Transverse colon (tissue), 3 donors: ENCODE measurements around the gene STK32C.

Experiments
- CTCF ChIP-seq, 5 experiments: fragments of 200-600 bp in 3 of 5; fragments of 450-650 bp in 2 of 5; sonication (generic) in 3 of 5; IDR thresholded peaks; 1 replicate in 2 of 5; 2 replicates in 3 of 5; pipeline ENCODE4 v1.5.1; 2016 to 2017; ENCODE audit warnings: antibody characterized with exemption in 5 of 5, inconsistent platforms in 3 of 5, mild to moderate bottlenecking in 2 of 5, moderate library complexity in 1 of 5
- EP300 ChIP-seq: sonication (generic); formaldehyde crosslinking; IDR thresholded peaks from one replicate; pipeline ENCODE4 v1.6.1; 2017; ENCODE audit warnings: antibody characterized with exemption, low read depth
- POLR2A ChIP-seq: fragments of 450-650 bp; IDR thresholded peaks from one replicate; pipeline ENCODE4 v1.6.1; 2016; ENCODE audit warnings: antibody characterized with exemption, mild to moderate bottlenecking, moderate library complexity

GRCh38 chr10:132320654-132321469, 13.1 kb upstream of the STK32C start:
- TF ChIP-seq POLR2A (no peak), CTCF (IDR thresholded peaks at IDR 0.05) (no peak), EP300 (no peak)
